PC-3 (cell line): Measurements from ENCODE around the gene FHL2. TPM values are rescaled to one million over a fixed set of nuclear protein-coding genes. Genes with fewer than 3 reads are reported as not detected.
A peak's percentile ranks its signal among the peaks of the same experiment; 100 is the strongest.

Source experiments
- ATAC-seq: fragments of 200-7000 bp; cut with Tn5 transposase; 2 replicates; pipeline ENCODE4 v1.9.1; 2020; ENCODE audit warnings: mild to moderate bottlenecking, moderate library complexity
- BruUV-seq: library from RNA; stranded (reverse); fragments of 400-500 nt; replicated peaks from 2 replicates; lab custom pipeline; 2021; lab: Mats Ljungman, UMichigan
- CTCF ChIA-PET: fragments of 300-600 bp; sonication (Branson Sonifier 250); formaldehyde crosslinking; loops from one replicate; lab custom pipeline; 2022; ENCODE audit warnings: antibody characterized with exemption; lab: Charles Lee
- POLR2A ChIA-PET: fragments of 300-600 bp; sonication (Branson Sonifier 250); formaldehyde crosslinking; loops from one replicate; lab custom pipeline; 2022; ENCODE audit warnings: antibody characterized with exemption; ENCODE audit not compliant: unreplicated experiment; lab: Charles Lee
- DNase-seq: peaks from one replicate; pipeline ENCODE4 v3.0.0-alpha.2; 2015
- H2AFZ ChIP-seq: fragments of 300-600 bp; sonication (generic); 2 replicates; pipeline ENCODE4 v1.6.0; 2016; ENCODE audit warnings: antibody characterized with exemption, low read length
- H3F3A ChIP-seq: fragments of 300-600 bp; sonication (generic); one replicate; pipeline ENCODE4 v1.6.0; 2017; ENCODE audit warnings: antibody characterized with exemption, low read length, control low read depth, mild to moderate bottlenecking; ENCODE audit not compliant: unreplicated experiment
- H3K27ac ChIP-seq: fragments of 300-600 bp; sonication (generic); 2 replicates; pipeline ENCODE4 v1.5.1; 2016; ENCODE audit warnings: mild to moderate bottlenecking, low read length
- H3K27me3 ChIP-seq: fragments of 300-600 bp; sonication (generic); 2 replicates; pipeline ENCODE4 v1.6.1; 2016; ENCODE audit warnings: low read length, mixed read lengths
- H3K36me3 ChIP-seq: fragments of 300-600 bp; sonication (generic); 2 replicates; pipeline ENCODE4 v1.6.1; 2016; ENCODE audit warnings: low read depth, mixed run types, low read length, mixed read lengths
- H3K4me1 ChIP-seq: fragments of 300-600 bp; sonication (generic); 2 replicates; pipeline ENCODE4 v1.5.1; 2016; ENCODE audit warnings: low read length; ENCODE audit not compliant: insufficient read depth
- H3K4me2 ChIP-seq: fragments of 300-600 bp; sonication (generic); 2 replicates; pipeline ENCODE4 v1.6.0; 2016; ENCODE audit warnings: low read length
- H3K4me3 ChIP-seq: fragments of 300-600 bp; sonication (generic); 2 replicates; pipeline ENCODE4 v1.5.1; 2016; ENCODE audit warnings: mild to moderate bottlenecking, low read length, mixed read lengths
- H3K79me2 ChIP-seq: fragments of 300-600 bp; sonication (generic); 2 replicates; pipeline ENCODE4 v1.6.1; 2017; ENCODE audit warnings: low read length, mixed read lengths
- H3K9ac ChIP-seq: fragments of 300-600 bp; sonication (generic); 2 replicates; pipeline ENCODE4 v1.6.0; 2016; ENCODE audit warnings: mild to moderate bottlenecking, low read length
- H3K9me2 ChIP-seq: fragments of 300-600 bp; sonication (generic); replicated peaks from 2 replicates; pipeline ENCODE4 v1.6.1; 2016; ENCODE audit warnings: mixed run types, low read length, mixed read lengths
- H3K9me3 ChIP-seq: fragments of 300-600 bp; sonication (generic); 2 replicates; pipeline ENCODE4 v1.6.1; 2016; ENCODE audit warnings: low read length, mixed read lengths
- H4K20me1 ChIP-seq: fragments of 300-600 bp; sonication (generic); 2 replicates; pipeline ENCODE4 v1.6.1; 2016; ENCODE audit warnings: low read length, mixed read lengths
- EZH2 ChIP-seq: fragments of 300-600 bp; sonication (generic); IDR thresholded peaks from one replicate; pipeline ENCODE4 v1.6.1; 2017; ENCODE audit warnings: antibody characterized with exemption, mild to moderate bottlenecking, low read length; ENCODE audit not compliant: unreplicated experiment
- EZH2phosphoT487 ChIP-seq: fragments of 300-600 bp; sonication (generic); IDR thresholded peaks from 2 replicates; pipeline ENCODE4 v1.6.1; 2018; ENCODE audit warnings: mild to moderate bottlenecking, antibody characterized with exemption, low read length, borderline replicate concordance
- intact Hi-C: fragments of 100-400 bp; cut with micrococcal nuclease; formaldehyde crosslinking; loops from 2 replicates; pipeline ENCODE4 v1.9.0; 2023
- total RNA-seq: library from RNA; depleted of rRNA; stranded (reverse); fragments of >200 nt; gene quantifications from 2 replicates; pipeline ENCODE4 v1.2.3, GENCODE V29; 2014
- TF ChIP-seq, protein P1 (sequence below): fragments of 300-600 bp; sonication (generic); conservative IDR thresholded peaks from 2 replicates; pipeline ENCODE4 v1.5.1; 2017; ENCODE audit warnings: antibody characterized with exemption, low read depth, mild to moderate bottlenecking, low read length

FHL2 gene
- total RNA-seq, 1 experiment from 2014 or later: 118 TPM

DNA sequence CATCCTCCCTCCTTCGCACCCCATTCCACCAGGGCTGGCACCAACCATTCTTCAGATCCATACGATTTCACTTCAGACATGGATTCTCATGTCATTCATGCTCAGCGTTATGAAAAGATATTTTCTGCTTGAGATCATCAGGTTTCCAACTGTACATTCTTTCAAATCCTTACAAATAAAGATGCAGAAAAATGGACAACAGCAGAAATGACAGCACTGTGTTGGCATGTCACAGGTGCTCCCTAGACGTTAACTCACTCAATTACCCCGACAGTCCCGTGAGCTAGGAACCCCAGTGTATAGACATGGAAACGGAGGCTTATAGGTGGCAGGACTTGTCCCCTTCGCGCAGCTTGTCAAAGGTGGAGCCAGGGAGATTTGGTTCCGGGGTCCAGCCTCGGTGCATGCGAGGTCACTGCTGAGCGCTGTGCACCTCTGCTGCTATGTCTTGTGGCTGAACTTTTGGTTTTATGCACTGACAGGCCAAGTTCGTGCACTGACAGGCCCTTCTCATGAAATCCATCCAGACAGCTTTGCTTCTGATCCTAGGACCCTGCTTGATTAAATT, 17.7 kb downstream of the FHL2 start:
- H3K4me1 ChIP-seq: peaks cover 41% of the 10 kb centered on the region
- H3K79me2 ChIP-seq: peaks cover 91% of the 10 kb centered on the region
- H3K9me3 ChIP-seq: no peaks in the 10 kb centered on the region
- intact Hi-C loops: no loop called here
- H3K27me3 ChIP-seq: no peaks in the 10 kb centered on the region
- DNase-seq (no peak), ATAC-seq (no peak)
- H3K36me3 ChIP-seq: peaks cover 75% of the 10 kb centered on the region
- H3K9ac ChIP-seq: no peak overlapping the region
- H3K4me2 ChIP-seq: no peak overlapping the region
- H3F3A ChIP-seq: no peaks in the 10 kb centered on the region
- H4K20me1 ChIP-seq: peaks cover 13% of the 10 kb centered on the region; the same call in 1 of the 2 replicates
- no TSS peak for BruUV-seq
- ChIA-PET POLR2A (no interaction called here), CTCF (no interaction called here)
- no peak for TF ChIP-seq EZH2phosphoT487
- no peak for TF ChIP-seq EZH2
- TF ChIP-seq, protein P1, sequence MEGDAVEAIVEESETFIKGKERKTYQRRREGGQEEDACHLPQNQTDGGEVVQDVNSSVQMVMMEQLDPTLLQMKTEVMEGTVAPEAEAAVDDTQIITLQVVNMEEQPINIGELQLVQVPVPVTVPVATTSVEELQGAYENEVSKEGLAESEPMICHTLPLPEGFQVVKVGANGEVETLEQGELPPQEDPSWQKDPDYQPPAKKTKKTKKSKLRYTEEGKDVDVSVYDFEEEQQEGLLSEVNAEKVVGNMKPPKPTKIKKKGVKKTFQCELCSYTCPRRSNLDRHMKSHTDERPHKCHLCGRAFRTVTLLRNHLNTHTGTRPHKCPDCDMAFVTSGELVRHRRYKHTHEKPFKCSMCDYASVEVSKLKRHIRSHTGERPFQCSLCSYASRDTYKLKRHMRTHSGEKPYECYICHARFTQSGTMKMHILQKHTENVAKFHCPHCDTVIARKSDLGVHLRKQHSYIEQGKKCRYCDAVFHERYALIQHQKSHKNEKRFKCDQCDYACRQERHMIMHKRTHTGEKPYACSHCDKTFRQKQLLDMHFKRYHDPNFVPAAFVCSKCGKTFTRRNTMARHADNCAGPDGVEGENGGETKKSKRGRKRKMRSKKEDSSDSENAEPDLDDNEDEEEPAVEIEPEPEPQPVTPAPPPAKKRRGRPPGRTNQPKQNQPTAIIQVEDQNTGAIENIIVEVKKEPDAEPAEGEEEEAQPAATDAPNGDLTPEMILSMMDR: no peak
- H3K9me2 ChIP-seq: no peaks in the 10 kb centered on the region
- H3K27ac ChIP-seq: no peak overlapping the region
- H2AFZ ChIP-seq: no peak overlapping the region
- H3K4me3 ChIP-seq: no peak overlapping the region

DNA sequence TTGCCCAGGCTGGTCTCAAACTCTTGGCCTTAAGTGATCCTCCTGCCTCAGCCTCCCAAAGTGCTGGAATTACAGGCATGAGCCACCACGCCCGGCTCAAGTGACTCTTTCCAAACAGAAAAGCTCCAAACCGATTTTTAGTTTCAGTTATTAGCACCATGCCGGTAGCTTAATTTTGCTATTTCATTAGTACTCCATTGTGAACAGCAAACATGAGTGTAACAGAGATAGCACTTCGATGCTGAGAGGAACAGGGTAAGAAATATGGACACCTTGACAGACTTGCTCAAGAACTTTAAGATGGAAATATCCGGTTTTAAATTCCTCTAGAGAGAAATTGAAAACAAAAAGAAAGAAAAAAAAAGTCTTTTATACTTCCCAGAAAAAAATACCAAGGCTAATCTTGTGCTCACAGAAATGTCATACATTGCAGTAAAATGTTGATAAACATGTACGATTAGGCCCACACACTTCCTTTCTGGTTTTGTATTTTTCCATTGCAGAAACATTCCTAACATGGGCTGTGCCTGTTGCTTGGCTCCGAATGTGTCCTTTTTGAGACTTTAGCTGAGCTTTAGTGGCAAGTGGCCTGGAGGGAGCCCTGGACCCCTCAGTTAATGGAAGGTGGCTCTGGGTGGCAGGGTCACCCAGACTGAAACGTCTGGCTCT, 18.3 kb downstream of the FHL2 start:
- no TSS peak for BruUV-seq
- ChIA-PET POLR2A (no interaction called here), CTCF (no interaction called here)
- Histone ChIP-seq H3K9me3 (no peaks in the 10 kb centered on the region), H3F3A (no peaks in the 10 kb centered on the region), H3K79me2 (peaks cover 91% of the 10 kb centered on the region), H3K9ac (no peak overlapping the region), H3K27me3 (no peaks in the 10 kb centered on the region), H3K4me2 (no peak overlapping the region; the same call in 1 of the 2 replicates), H3K36me3 (peaks cover 75% of the 10 kb centered on the region), H3K4me3 (no peak overlapping the region), H3K4me1 (peaks cover 37% of the 10 kb centered on the region), H3K9me2 (no peaks in the 10 kb centered on the region), H2AFZ (no peak overlapping the region), H4K20me1 (peaks cover 13% of the 10 kb centered on the region; the same call in 1 of the 2 replicates), H3K27ac (peak overlapping the region; percentile 50)
- ATAC-seq (no peak), DNase-seq (no peak)
- TF ChIP-seq EZH2: no peak
- TF ChIP-seq EZH2phosphoT487: no peak
- TF ChIP-seq, protein P1: no peak
- intact Hi-C loops: loop anchor here (1.0 kb wide), 1 partner anchor 16 kb away; no protein-coding TSS in a partner anchor

DNA sequence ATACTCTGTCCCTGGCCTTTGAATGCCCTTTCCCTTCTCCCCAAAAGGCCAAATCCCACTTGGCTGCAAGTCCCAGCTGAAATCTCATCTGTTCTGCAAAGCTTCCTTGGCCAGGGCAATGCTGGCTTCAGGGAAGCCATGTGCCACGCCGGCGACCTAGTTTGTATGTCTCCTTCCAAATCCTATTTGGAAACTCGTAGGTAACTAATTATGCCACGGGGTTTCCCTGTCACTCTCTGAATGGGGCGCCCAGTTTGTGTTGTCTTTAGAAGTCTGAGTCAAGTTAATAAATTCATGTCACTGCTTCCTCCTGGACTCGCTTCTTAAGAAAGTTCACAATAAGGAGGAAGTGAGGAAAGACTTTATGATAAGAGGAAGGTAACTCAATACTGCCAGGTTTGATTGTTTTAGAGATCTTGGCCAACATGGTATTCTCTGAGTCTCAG, 19.1 kb downstream of the FHL2 start:
- Histone ChIP-seq H3K27me3 (no peaks in the 10 kb centered on the region), H3K4me1 (peaks cover 31% of the 10 kb centered on the region), H3K4me2 (no peak overlapping the region; the same call in 1 of the 2 replicates), H3K4me3 (no peak overlapping the region), H3K9me2 (no peaks in the 10 kb centered on the region), H3K9me3 (no peaks in the 10 kb centered on the region), H2AFZ (no peak overlapping the region), H3K27ac (peak overlapping the region; percentile 50), H3K79me2 (peaks cover 90% of the 10 kb centered on the region), H3K36me3 (peaks cover 75% of the 10 kb centered on the region), H3F3A (no peaks in the 10 kb centered on the region), H4K20me1 (0 out of 2 replicates have a peak, but pooled peaks cover 13% of the 10 kb centered on the region), H3K9ac (no peak overlapping the region)
- ChIA-PET CTCF (no interaction called here), POLR2A (no interaction called here)
- peak; percentile 55 for ATAC-seq
- no TSS peak for BruUV-seq
- peak; percentile 60 for DNase-seq
- intact Hi-C loops: loop anchor here (1.0 kb wide), 1 partner anchor 17 kb away; no protein-coding TSS in a partner anchor
- TF ChIP-seq EZH2phosphoT487: no peak
- TF ChIP-seq, protein P1: no peak
- no peak for TF ChIP-seq EZH2
